PC-9 (cell line): ENCODE results near the gene RIPOR1. TPM values are rescaled to one million over a fixed set of nuclear protein-coding genes. Genes with fewer than 3 reads are reported as not detected.

Source experiments
- BruUV-seq: library from RNA; stranded (reverse); fragments of 400-500 nt; replicated peaks from 2 replicates; lab custom pipeline; 2021; lab: Mats Ljungman, UMichigan
- CTCF ChIA-PET: fragments of 300-600 bp; sonication (Branson Sonifier 250); formaldehyde crosslinking; loops from one replicate; lab custom pipeline; 2022; ENCODE audit warnings: antibody characterized with exemption; lab: Charles Lee
- POLR2A ChIA-PET: fragments of 300-600 bp; sonication (Branson Sonifier 250); formaldehyde crosslinking; loops from one replicate; lab custom pipeline; 2022; ENCODE audit warnings: antibody characterized with exemption; ENCODE audit not compliant: unreplicated experiment; lab: Charles Lee
- DNase-seq, 2 experiments: peaks; one replicate each; pipeline versions ENCODE4 v3.0.0 to v3.0.0-alpha.2; 2015 to 2022; ENCODE audit warnings: mixed read lengths in 1 of 2
- H2AFZ ChIP-seq: fragments of 200-600 bp; sonication (generic); 2 replicates; pipeline ENCODE4 v1.8.1; 2017; ENCODE audit warnings: antibody characterized with exemption
- H3F3A ChIP-seq: fragments of 200-600 bp; sonication (generic); 2 replicates; pipeline ENCODE4 v1.8.1; 2017; ENCODE audit warnings: antibody characterized with exemption, mild to moderate bottlenecking, low read depth; ENCODE audit not compliant: insufficient read depth
- H3K27ac ChIP-seq: fragments of 200-600 bp; sonication (generic); 2 replicates; pipeline ENCODE4 v1.6.1; 2016; ENCODE audit warnings: mixed run types
- H3K27me3 ChIP-seq: fragments of 200-600 bp; sonication (generic); 2 replicates; pipeline ENCODE4 v1.6.1; 2016; ENCODE audit warnings: low read depth, mixed run types; ENCODE audit not compliant: insufficient read depth
- H3K36me3 ChIP-seq: fragments of 200-600 bp; sonication (generic); 2 replicates; pipeline ENCODE4 v1.6.1; 2016; ENCODE audit warnings: low read depth, mixed run types
- H3K4me1 ChIP-seq: fragments of 200-600 bp; sonication (generic); replicated peaks from 2 replicates; pipeline ENCODE4 v1.6.1; 2016; ENCODE audit warnings: mixed run types; ENCODE audit not compliant: insufficient read depth
- H3K4me2 ChIP-seq: fragments of 200-600 bp; sonication (generic); 2 replicates; pipeline ENCODE4 v1.6.1; 2017; ENCODE audit warnings: mixed run types
- H3K4me3 ChIP-seq: fragments of 200-600 bp; sonication (generic); 2 replicates; pipeline ENCODE4 v1.6.1; 2016; ENCODE audit warnings: mixed run types
- H3K79me2 ChIP-seq: fragments of 200-600 bp; sonication (generic); 2 replicates; pipeline ENCODE4 v1.6.1; 2017; ENCODE audit warnings: low read depth, mixed run types
- H3K9me2 ChIP-seq: fragments of 200-600 bp; sonication (generic); 2 replicates; pipeline ENCODE4 v1.8.1; 2017; ENCODE audit warnings: mild to moderate bottlenecking; ENCODE audit not compliant: insufficient read depth
- H3K9me3 ChIP-seq: fragments of 200-600 bp; sonication (generic); 2 replicates; pipeline ENCODE4 v1.8.1; 2016; ENCODE audit warnings: low read depth; ENCODE audit not compliant: insufficient read depth
- H4K20me1 ChIP-seq: fragments of 200-600 bp; sonication (generic); 2 replicates; pipeline ENCODE4 v1.8.1; 2017; ENCODE audit not compliant: insufficient read depth
- EZH2 ChIP-seq: fragments of 200-600 bp; sonication (generic); IDR thresholded peaks from 2 replicates; pipeline ENCODE4 v1.8.0; 2017; ENCODE audit warnings: antibody characterized with exemption, low read depth
- intact Hi-C: fragments of 100-400 bp; cut with micrococcal nuclease; formaldehyde crosslinking; loops from one replicate; pipeline ENCODE4 v1.10.0; 2022; ENCODE audit not compliant: unreplicated experiment
- total RNA-seq: library from RNA; stranded (reverse); gene quantifications from 2 replicates; pipeline ENCODE4 v1.2.3, GENCODE V29; 2021
- TF ChIP-seq, protein P1 (sequence below): fragments of 200-600 bp; sonication (generic); conservative IDR thresholded peaks from 2 replicates; pipeline ENCODE4 v1.6.1; 2017; ENCODE audit warnings: mixed run types, antibody characterized with exemption, mild to moderate bottlenecking, moderate library complexity

Gene RIPOR1
- total RNA-seq, 1 experiment from 2014 or later = 76.7 TPM

DNA sequence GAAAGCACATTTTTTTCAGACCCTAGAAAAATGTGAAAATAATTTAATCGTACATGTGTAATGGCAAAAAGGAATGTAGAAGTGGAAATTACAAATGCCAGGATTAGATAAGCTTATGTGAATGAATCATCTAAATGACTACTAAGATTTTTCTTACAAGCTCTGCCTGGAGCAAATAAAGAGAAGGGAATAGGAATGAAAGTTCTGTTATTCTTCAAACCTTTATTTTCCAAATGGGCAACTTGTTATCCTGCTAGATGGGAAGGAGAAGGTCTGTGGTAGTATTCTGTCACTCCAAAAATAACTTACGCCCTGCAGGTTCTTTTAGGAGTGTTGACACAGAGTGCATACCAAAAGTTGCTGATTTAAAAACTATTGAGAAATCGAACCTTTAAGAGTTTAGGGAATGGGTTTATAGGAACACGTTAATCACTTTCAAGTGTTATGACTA lies 43.4 kb downstream of the RIPOR1 start:
- Histone ChIP-seq H3K4me1 (no peaks in the 10 kb centered on the region), H4K20me1 (peaks cover 8% of the 10 kb centered on the region), H3K9me3 (no peaks in the 10 kb centered on the region), H3K79me2 (peaks cover 83% of the 10 kb centered on the region), H3K27ac (peak overlapping the region; percentile 33; the same call in 1 of the 2 replicates), H3K36me3 (peaks cover 24% of the 10 kb centered on the region), H3K4me2 (no peak overlapping the region), H3K9me2 (no peaks in the 10 kb centered on the region), H3K27me3 (no peaks in the 10 kb centered on the region), H2AFZ (no peak overlapping the region), H3K4me3 (no peak overlapping the region), H3F3A (peaks cover 15% of the 10 kb centered on the region; the same call in 1 of the 2 replicates)
- intact Hi-C loops = no loop called here
- CTCF ChIA-PET = interaction anchor here (0.6 kb wide), 1 partner anchor 40 kb away, joined by 6 read pairs; no protein-coding TSS in a partner anchor
- DNase-seq = no peak
- BruUV-seq = no TSS peak
- POLR2A ChIA-PET = no interaction called here
- TF ChIP-seq, protein P1, sequence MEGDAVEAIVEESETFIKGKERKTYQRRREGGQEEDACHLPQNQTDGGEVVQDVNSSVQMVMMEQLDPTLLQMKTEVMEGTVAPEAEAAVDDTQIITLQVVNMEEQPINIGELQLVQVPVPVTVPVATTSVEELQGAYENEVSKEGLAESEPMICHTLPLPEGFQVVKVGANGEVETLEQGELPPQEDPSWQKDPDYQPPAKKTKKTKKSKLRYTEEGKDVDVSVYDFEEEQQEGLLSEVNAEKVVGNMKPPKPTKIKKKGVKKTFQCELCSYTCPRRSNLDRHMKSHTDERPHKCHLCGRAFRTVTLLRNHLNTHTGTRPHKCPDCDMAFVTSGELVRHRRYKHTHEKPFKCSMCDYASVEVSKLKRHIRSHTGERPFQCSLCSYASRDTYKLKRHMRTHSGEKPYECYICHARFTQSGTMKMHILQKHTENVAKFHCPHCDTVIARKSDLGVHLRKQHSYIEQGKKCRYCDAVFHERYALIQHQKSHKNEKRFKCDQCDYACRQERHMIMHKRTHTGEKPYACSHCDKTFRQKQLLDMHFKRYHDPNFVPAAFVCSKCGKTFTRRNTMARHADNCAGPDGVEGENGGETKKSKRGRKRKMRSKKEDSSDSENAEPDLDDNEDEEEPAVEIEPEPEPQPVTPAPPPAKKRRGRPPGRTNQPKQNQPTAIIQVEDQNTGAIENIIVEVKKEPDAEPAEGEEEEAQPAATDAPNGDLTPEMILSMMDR = no peak
- TF ChIP-seq EZH2 = no peak

DNA sequence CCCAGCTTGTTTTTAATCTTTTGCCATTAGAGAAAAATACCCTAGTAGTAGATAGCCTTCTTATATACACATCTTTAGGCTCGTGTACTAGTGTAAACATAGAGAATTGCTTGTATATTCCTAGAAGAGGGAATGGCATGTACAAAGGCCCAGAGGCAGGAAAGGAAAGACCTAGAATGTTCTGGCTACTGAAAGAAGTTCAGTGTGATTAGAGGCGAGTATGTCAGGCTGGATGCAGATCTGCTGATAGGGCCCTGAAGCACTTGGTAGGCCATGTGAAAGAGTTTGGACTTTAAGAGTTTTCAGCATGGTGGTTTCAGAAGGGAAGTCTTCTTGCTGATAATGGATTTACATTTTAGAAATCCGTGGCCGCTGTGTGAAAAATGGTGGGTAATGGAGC lies 51.1 kb downstream of the RIPOR1 start:
- no peaks in the 10 kb centered on the region for H3K27me3 ChIP-seq
- H3K27ac ChIP-seq = no peak overlapping the region
- H3K9me3 ChIP-seq = no peaks in the 10 kb centered on the region
- DNase-seq = no peak
- ChIA-PET POLR2A (interaction anchor here (0.6 kb wide), 1 partner anchor 356 kb away, joined by 3 read pairs; no protein-coding TSS in a partner anchor), CTCF (no interaction called here)
- H3K9me2 ChIP-seq = no peaks in the 10 kb centered on the region
- no peak overlapping the region for H2AFZ ChIP-seq
- H3F3A ChIP-seq = peaks cover 19% of the 10 kb centered on the region; the same call in 1 of the 2 replicates
- H3K4me1 ChIP-seq = no peaks in the 10 kb centered on the region
- no peak overlapping the region for H3K4me3 ChIP-seq
- H3K79me2 ChIP-seq = peaks cover 66% of the 10 kb centered on the region
- H4K20me1 ChIP-seq = peaks cover 14% of the 10 kb centered on the region
- H3K36me3 ChIP-seq = 0 out of 2 replicates have a peak, but pooled peaks cover 3% of the 10 kb centered on the region
- TF ChIP-seq EZH2 = no peak
- TF ChIP-seq, protein P1 = no peak
- H3K4me2 ChIP-seq = no peak overlapping the region
- intact Hi-C loops = no loop called here
- BruUV-seq = no TSS peak

DNA sequence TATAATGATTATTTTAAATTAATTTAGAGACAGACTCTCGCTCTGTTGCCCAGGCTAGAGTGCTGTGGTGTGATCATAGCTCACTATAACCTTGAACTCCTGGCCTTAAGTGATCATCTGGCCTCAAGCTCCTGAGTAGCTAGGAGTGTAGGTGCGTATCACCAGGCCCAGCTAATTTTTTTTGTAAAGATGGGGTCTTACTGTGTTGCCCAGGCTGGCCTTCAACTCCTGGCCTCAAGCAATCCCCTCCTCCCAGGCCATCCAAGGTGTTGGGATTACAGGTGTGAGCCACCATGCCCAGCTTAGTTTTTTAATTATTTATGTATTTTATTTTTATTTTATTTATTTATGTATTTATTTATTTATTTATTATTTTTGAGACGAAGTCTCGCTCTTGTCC lies 51.6 kb downstream of the RIPOR1 start:
- ChIA-PET CTCF (no interaction called here), POLR2A (interaction anchor here (0.6 kb wide), 1 partner anchor 355 kb away, joined by 3 read pairs; no protein-coding TSS in a partner anchor)
- Histone ChIP-seq H3K27me3 (no peaks in the 10 kb centered on the region), H3K79me2 (peaks cover 65% of the 10 kb centered on the region), H3F3A (peaks cover 19% of the 10 kb centered on the region; the same call in 1 of the 2 replicates), H3K4me1 (no peaks in the 10 kb centered on the region), H3K4me3 (no peak overlapping the region), H4K20me1 (peaks cover 19% of the 10 kb centered on the region), H2AFZ (no peak overlapping the region), H3K27ac (no peak overlapping the region), H3K36me3 (no peaks in the 10 kb centered on the region), H3K4me2 (no peak overlapping the region), H3K9me3 (no peaks in the 10 kb centered on the region), H3K9me2 (no peaks in the 10 kb centered on the region)
- DNase-seq = no peak
- TF ChIP-seq EZH2 = no peak
- TF ChIP-seq, protein P1 = no peak
- intact Hi-C loops = no loop called here
- BruUV-seq = no TSS peak
